Natural killer cell (primary cell): Measurements from ENCODE around the gene SSUH2. TPM values are rescaled to one million over a fixed set of nuclear protein-coding genes. Genes with fewer than 3 reads are reported as not detected.

Source experiments
- ATAC-seq, 3 donors: fragments of 150-1000 bp in 2 of 3; fragments of 200-7000 bp in 1 of 3; cut with Tn5 transposase; 1 replicate in 1 of 3; 2 replicates in 2 of 3; pipeline ENCODE4 v1.10.0; 2021; ENCODE audit warnings: mild to moderate bottlenecking in 2 of 3, moderate library complexity in 2 of 3
- DNase-seq, 2 donors: peaks; one replicate each; pipeline versions ENCODE4 v3.0.0 to v3.0.0-alpha.2; 2013 to 2021; ENCODE audit warnings: mixed read lengths in 1 of 2
- H3K27ac ChIP-seq: one replicate; pipeline ENCODE4 v1.5.1; 2013; ENCODE audit warnings: mild to moderate bottlenecking, low read length
- H3K27me3 ChIP-seq: one replicate; pipeline ENCODE4 v1.6.1; 2013; ENCODE audit warnings: low read length; ENCODE audit not compliant: control insufficient read depth, insufficient read depth
- H3K36me3 ChIP-seq: one replicate; pipeline ENCODE4 v1.6.1; 2013; ENCODE audit warnings: low read length; ENCODE audit not compliant: control insufficient read depth, insufficient read depth
- H3K4me1 ChIP-seq: one replicate; pipeline ENCODE4 v1.6.1; 2013; ENCODE audit warnings: low read length; ENCODE audit not compliant: control insufficient read depth, insufficient read depth
- H3K4me3 ChIP-seq: one replicate; pipeline ENCODE4 v1.5.1; 2013; ENCODE audit warnings: low read length
- H3K9me3 ChIP-seq: one replicate; pipeline ENCODE4 v1.6.1; 2013; ENCODE audit warnings: low read length; ENCODE audit not compliant: control insufficient read depth, insufficient read depth
- H3K27ac Mint-ChIP-seq, 2 donors: one replicate each; pipeline ENCODE4 v1.8.0; 2022; ENCODE audit warnings: mild to moderate bottlenecking in 2 of 2, mixed read lengths in 2 of 2, moderate library complexity in 1 of 2
- H3K27me3 Mint-ChIP-seq, 2 donors: one replicate each; pipeline ENCODE4 v1.8.0; 2022; ENCODE audit warnings: low read depth in 2 of 2, mixed read lengths in 2 of 2
- H3K36me3 Mint-ChIP-seq: one replicate; pipeline ENCODE4 v1.8.0; 2022; ENCODE audit warnings: mixed read lengths
- H3K4me1 Mint-ChIP-seq, 2 donors: one replicate each; pipeline ENCODE4 v1.8.0; 2022; ENCODE audit warnings: mixed read lengths in 2 of 2
- H3K4me3 Mint-ChIP-seq: one replicate; pipeline ENCODE4 v1.8.0; 2022; ENCODE audit warnings: mild to moderate bottlenecking, moderate library complexity, mixed read lengths
- H3K9me3 Mint-ChIP-seq, 2 donors: one replicate each; pipeline ENCODE4 v1.8.0; 2022; ENCODE audit warnings: mixed read lengths in 2 of 2
- WGBS: methylation state at CpG from one replicate; pipeline ENCODE4 v1.1.7; 2013; ENCODE audit warnings: missing lambda C conversion rate; ENCODE audit not compliant: insufficient coverage; 5-methylcytosine and 5-hydroxymethylcytosine counted together
- intact Hi-C: fragments of 100-400 bp; cut with micrococcal nuclease; formaldehyde crosslinking; loops from one replicate; pipeline ENCODE4 v1.14.2; 2022
- total RNA-seq, 4 donors: library from RNA; stranded (reverse); fragments of 120-200 nt in 1 of 4; gene quantifications; one replicate each; pipeline versions ENCODE4 v1.2.3 to v1.2.4, GENCODE V29; 2013 to 2022
- TF ChIP-seq, protein P1 (sequence below): fragments of 200-600 bp; IDR thresholded peaks from one replicate; pipeline ENCODE4 v1.8.0; 2022; ENCODE audit warnings: antibody characterized with exemption

The SSUH2 gene
- total RNA-seq, 3 donors from 2014 or later (not counting 1 experiment from before 2014, with no cell fraction given), result not detected

DNA sequence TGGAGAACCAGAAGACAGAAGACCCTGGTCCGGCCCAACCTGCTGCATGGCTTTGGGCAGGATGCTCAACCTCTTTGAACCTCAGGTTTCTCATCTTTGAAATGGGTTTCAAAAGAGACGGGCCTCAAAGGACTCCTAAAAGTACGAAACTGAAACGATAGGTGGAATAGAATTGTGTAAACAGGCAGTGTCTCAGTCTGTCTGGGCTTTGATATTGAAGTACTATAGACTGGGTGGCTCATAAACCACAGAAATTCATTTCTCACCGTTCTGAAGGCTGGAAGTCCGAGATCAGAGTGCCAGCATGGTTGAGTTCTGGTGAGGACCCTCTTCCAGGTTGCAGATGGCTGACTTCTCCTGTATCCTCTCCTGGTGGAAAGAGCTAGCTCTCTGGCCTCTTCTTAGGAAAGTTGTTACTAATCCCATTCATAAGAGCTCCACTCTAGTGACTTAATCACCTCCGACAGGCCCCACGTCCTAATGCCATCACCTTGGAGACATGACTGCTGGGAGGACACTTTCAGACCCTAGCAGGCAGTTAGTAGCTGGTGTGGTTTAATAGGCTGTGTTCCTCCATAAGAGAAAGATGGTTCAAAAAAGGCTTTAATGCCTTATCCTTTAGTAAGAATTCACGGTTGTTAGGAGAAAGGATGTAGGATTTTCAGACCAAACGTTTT lies 35.7 kb downstream of the SSUH2 start:
- DNase-seq (no peak), ATAC-seq (no peak)
- H3K36me3 Mint-ChIP-seq, result no peaks in the 10 kb centered on the region
- Histone ChIP-seq H3K9me3 (no peaks in the 10 kb centered on the region), H3K36me3 (no peaks in the 10 kb centered on the region), H3K4me1 (no peaks in the 10 kb centered on the region), H3K27ac (no peak overlapping the region), H3K4me3 (no peak overlapping the region), H3K27me3 (no peaks in the 10 kb centered on the region)
- no peak overlapping the region for H3K27ac Mint-ChIP-seq
- no peak overlapping the region for H3K4me3 Mint-ChIP-seq
- peaks cover 6 to 7% of the 10 kb centered on the region in 2 donors for H3K27me3 Mint-ChIP-seq
- TF ChIP-seq, protein P1, sequence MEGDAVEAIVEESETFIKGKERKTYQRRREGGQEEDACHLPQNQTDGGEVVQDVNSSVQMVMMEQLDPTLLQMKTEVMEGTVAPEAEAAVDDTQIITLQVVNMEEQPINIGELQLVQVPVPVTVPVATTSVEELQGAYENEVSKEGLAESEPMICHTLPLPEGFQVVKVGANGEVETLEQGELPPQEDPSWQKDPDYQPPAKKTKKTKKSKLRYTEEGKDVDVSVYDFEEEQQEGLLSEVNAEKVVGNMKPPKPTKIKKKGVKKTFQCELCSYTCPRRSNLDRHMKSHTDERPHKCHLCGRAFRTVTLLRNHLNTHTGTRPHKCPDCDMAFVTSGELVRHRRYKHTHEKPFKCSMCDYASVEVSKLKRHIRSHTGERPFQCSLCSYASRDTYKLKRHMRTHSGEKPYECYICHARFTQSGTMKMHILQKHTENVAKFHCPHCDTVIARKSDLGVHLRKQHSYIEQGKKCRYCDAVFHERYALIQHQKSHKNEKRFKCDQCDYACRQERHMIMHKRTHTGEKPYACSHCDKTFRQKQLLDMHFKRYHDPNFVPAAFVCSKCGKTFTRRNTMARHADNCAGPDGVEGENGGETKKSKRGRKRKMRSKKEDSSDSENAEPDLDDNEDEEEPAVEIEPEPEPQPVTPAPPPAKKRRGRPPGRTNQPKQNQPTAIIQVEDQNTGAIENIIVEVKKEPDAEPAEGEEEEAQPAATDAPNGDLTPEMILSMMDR, result no peak
- no peaks in the 10 kb centered on the region for H3K4me1 Mint-ChIP-seq
- intact Hi-C loops, result no loop called here
- 79% methylated on average over 9 of the region's 10 CpGs for WGBS
- H3K9me3 Mint-ChIP-seq, result no peaks in the 10 kb centered on the region

DNA sequence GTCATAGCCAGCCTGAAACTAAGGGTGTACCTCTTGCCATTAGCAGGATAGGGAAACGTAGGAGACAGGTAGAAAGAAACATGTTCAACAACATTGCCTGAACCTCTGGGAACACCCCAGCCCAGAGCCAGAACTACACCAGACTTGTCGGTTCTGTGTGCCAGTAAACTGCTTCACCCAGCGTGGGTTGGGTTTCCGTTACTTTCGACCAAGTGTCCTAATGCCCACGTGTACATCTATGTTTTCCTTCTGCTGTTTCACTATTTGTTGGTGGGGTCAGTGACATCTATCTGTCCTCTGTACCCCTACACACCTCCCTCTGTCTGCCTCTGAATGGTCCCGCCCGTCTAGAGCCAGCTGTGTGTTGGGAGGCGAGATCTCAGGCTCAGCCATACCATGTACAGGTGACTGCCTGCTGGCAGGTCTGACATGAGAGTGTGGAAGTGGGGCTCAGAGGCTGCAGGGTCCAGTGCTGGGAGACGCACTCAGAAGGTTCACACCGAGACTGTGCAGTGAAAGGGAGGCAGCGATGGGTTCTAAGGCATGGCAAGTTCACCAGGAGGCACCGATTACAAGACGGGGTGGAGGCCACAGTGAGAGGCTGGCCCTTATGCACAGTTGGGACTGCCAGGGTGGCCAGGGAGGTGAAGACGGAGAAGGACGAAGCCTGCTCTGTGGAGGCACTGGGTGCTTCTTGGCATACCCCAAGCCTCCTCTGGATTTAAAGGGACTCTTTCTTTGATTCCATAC lies 36.4 kb downstream of the SSUH2 start:
- no peak for DNase-seq
- Mint-ChIP-seq H3K4me1 (no peaks in the 10 kb centered on the region), H3K27me3 (peaks cover 6 to 7% of the 10 kb centered on the region in 2 donors), H3K36me3 (no peaks in the 10 kb centered on the region), H3K9me3 (no peaks in the 10 kb centered on the region), H3K4me3 (no peak overlapping the region), H3K27ac (no peak overlapping the region)
- Histone ChIP-seq H3K36me3 (no peaks in the 10 kb centered on the region), H3K27me3 (no peaks in the 10 kb centered on the region), H3K4me1 (no peaks in the 10 kb centered on the region), H3K4me3 (no peak overlapping the region), H3K27ac (no peak overlapping the region), H3K9me3 (no peaks in the 10 kb centered on the region)
- intact Hi-C loops, result no loop called here
- WGBS, result 83% methylated on average over 16 of the region's 16 CpGs
- ATAC-seq, result no peak
- TF ChIP-seq, protein P1, result no peak

DNA sequence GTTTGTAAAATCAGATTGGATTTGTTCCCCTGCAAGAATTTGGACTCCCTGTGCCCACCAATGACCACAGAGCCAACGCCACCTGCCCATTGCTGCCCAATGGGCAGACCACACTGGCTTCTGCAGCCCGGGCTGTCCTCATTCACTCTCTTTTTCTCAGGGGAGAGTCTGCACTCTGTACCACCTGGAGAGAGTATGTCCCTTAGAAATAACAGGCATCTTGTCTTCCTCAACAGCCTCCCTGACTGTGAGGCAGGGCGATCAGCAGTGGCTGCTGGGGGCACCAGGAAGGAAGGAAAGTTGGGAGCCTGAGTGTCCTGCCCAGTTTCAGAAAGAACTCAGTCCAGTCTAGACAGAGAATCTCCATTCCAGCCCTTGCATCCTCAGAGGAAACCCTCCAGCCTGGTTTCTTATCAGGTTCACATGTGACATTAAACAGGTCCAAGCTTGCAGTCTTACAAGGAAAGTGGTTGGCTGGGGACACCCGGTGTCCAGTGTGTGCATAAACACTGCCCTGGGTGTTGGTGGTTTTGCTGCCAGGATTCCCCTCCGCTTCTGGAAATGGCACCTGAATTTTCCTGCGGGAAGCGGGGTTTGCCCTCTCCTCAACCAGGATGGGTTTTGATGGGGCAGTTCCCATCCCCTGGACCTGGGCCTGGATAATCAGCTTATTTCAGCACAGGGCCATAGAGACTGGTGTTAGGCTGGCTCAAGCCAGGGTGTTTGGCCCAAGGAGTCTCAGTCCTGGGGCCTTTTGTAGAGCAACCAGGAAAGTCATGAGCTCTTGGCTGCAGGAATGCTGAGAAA lies 37.2 kb downstream of the SSUH2 start:
- H3K27ac Mint-ChIP-seq, result no peak overlapping the region
- no peaks in the 10 kb centered on the region for H3K36me3 Mint-ChIP-seq
- H3K4me3 ChIP-seq, result no peak overlapping the region
- no peaks in the 10 kb centered on the region for H3K4me1 Mint-ChIP-seq
- peaks cover 6 to 7% of the 10 kb centered on the region in 2 donors for H3K27me3 Mint-ChIP-seq
- WGBS, result 79% methylated on average over 7 of the region's 7 CpGs
- H3K4me1 ChIP-seq, result no peaks in the 10 kb centered on the region
- H3K36me3 ChIP-seq, result no peaks in the 10 kb centered on the region
- DNase-seq, result no peak
- ATAC-seq, result no peak
- H3K4me3 Mint-ChIP-seq, result no peak overlapping the region
- TF ChIP-seq, protein P1, result no peak
- H3K27ac ChIP-seq, result no peak overlapping the region
- no peaks in the 10 kb centered on the region for H3K27me3 ChIP-seq
- H3K9me3 ChIP-seq, result no peaks in the 10 kb centered on the region
- intact Hi-C loops, result no loop called here
- H3K9me3 Mint-ChIP-seq, result no peaks in the 10 kb centered on the region
